Dermis microvascular lymphatic vessel endothelial cell (primary cell): Measurements from ENCODE around the gene RRM2. TPM values are rescaled to one million over a fixed set of nuclear protein-coding genes. Genes with fewer than 3 reads are reported as not detected.
A peak's percentile ranks its signal among the peaks of the same experiment; 100 is the strongest.
"Not testable (repeated sequence)": the region's sequence is repeated elsewhere in the genome, so short reads cannot be mapped to it uniquely, and the experiment has no call there.

Source experiments
- DNase-seq, 2 donors: peaks; one replicate each; pipeline versions ENCODE4 v3.0.0 to v3.0.0-alpha.2; 2010; ENCODE audit warnings: low read depth in 2 of 2
- total RNA-seq: library from RNA; depleted of rRNA; stranded (reverse); fragments of >200 nt; gene quantifications from 2 replicates; pipeline ENCODE4 v1.2.1, GENCODE V29; 2014

RRM2 gene
- total RNA-seq, 1 donor from 2014 or later = 29.1 TPM

DNA sequence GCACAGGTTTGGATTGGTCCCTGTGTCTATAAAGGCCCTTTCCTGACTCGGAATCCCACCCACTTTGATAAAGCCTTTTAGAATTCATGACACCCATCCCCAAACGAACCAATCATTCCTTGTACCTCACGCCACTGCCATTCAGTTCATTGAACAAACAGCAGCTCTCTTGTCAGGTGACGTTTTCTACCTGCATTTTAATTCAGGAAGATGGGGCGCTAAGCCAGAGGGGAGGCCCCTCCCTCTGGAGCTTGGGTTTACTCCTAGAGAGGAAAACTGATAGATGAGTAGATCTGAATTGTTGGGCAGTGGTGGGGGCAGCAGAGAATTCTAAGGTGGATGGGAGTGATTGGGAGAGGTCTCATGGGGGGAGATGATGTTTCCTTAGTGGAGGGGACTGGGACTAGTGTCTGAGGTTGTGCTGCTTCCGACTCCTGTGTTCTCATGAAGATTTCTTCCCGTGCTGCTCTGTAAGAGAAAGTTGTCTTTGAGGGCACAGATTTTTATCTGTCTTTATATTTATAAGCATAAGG lies 9.6 kb downstream of the RRM2 start:
- DNase-seq = no peak

DNA sequence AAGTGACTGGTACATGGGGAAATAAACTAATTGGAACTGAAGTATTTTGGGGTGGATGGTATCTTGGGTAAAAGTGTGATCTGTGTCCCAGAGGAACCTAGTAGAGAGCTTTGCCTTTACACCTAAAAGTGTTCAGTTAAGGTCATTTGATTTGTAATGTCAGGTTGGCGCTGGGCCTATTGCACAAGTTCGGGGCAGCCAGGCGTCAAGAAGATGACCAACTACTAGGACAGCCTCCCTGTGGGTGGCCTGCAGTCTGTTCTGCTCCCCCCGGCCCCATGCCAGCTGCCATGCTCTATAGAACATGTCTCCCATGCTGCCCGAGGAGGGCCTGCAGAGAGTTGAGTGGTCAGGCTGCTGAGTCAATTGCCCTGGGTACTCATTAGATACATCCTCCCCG lies 10.1 kb downstream of the RRM2 start:
- DNase-seq = no peak

DNA sequence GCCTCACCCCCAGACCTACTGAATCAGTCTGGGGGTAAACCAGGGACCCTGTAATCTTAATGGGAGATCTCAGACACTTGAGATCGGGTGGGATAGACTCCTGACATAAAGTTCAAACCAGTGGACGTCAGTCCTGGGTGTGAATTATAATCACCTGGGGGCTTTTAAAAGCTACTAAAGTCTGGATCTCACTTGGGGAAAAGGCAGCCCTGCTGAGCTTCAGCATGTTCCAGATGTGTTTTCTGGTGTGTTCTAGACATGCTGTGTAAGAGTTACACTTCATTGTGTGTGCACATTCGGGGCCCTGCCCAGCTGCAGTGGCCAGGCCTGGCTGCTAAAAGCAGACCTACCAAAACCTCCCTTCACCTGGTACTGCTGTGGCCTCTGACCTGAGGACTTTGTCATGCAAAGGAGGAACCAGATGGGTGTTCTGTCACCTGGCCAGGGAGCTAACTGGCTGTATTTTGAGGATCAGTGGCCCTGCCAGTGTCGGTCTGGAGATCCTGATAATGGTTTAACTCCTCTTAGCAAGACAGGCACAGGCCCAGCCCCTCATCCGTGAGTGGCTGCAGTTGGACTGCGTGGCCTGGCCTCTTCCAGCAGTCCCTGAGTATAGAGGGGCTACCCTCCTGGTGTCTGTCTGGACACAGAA lies 10.6 kb downstream of the RRM2 start:
- no peak for DNase-seq

- no peak for DNase-seq
These were observed 13.0 kb downstream of the RRM2 start for GRCh38 chr2:10135296-10136089.

- DNase-seq = no peak
These were observed 13.8 kb downstream of the RRM2 start for GRCh38 chr2:10136101-10136934.

GRCh38 chr2:10137053-10137843 lies 14.7 kb downstream of the RRM2 start:
- DNase-seq = no peak

- DNase-seq = no peak
These were observed 17.0 kb downstream of the RRM2 start for GRCh38 chr2:10139536-10139935.

DNA sequence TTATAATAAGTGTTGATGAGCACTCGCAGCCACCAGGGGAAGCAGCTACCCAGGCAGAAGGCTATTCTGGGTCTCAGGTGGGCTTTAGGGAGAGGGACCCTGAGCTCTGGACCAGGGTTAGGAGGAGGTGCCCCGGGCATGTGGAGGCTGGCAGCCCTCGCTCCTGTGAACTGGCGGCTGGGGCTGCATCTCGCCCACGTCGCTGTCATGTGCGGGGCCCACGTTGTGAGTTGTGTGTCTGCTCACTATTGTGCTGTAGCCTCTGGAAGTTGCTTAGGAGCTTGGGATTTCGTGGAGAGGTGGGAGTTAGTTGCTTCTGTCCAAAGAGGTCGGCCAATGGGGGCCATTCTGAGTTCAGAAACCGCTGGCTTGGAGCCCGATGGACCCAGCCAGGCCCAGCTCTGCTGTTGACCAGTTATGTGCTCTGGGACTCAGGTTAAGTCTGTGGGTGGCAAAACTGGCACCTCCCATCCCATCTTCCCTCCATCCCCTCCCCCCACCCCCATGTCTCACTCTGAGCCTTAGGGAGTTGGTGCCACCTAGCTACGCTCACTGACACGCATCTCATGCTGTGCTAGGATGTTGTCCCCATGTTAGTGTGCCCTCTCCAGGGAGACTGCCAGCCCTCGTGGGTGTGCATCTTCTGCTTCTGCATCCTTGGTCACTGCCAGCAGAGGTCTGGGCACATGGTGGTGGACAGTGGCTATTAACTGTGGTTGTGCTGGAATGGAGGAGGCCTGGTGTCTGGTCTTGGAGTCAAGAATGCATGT lies 18.5 kb downstream of the RRM2 start:
- DNase-seq = no peak

DNA sequence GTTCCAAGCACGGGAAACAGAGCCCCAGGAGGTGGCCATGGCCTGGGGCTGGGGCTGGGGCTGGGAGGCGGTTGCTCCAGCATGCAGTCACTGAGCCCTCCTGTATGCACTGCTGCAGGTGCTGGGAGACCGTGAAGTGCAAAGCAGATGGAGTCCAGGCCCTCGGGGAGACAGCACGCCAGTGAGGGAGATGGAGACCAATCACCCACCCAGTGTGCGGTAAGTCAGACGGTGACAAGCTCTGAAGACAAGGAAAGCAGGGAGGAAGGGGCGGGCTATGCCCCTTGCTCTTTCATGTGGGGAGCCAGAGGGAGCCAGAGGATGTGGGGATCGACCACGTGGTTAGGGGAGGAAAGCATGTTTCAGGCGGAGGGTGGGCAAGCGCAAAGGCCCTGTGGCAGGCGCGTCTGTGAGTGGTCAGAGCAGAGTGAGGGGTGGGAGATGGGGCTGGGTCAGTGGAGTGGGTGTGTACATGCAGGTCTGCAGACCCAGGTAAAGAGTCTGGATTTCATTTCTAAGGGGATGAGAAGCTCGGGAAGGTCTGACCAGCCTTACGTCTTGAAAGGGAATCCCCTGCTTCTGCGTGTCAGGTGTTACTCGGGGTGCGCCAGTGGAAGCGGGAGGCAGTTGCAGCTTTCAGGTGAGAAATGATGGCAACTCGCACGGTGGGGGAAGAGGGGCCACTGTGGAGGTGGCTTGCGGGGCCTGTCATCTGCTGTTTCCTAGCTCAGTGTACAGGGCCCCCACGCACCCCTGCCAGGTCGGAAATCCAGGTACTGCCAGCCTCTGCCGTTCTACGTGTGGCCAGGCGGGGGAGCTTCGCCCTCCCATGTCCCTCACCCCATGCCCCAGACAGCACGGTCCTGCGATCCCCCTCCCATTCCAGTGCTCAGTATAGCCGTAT lies 19.4 kb downstream of the RRM2 start:
- DNase-seq = peak in 1 of 2 donors; percentile 56

GRCh38 chr2:10142640-10142965 lies 20.1 kb downstream of the RRM2 start:
- no peak for DNase-seq

DNA sequence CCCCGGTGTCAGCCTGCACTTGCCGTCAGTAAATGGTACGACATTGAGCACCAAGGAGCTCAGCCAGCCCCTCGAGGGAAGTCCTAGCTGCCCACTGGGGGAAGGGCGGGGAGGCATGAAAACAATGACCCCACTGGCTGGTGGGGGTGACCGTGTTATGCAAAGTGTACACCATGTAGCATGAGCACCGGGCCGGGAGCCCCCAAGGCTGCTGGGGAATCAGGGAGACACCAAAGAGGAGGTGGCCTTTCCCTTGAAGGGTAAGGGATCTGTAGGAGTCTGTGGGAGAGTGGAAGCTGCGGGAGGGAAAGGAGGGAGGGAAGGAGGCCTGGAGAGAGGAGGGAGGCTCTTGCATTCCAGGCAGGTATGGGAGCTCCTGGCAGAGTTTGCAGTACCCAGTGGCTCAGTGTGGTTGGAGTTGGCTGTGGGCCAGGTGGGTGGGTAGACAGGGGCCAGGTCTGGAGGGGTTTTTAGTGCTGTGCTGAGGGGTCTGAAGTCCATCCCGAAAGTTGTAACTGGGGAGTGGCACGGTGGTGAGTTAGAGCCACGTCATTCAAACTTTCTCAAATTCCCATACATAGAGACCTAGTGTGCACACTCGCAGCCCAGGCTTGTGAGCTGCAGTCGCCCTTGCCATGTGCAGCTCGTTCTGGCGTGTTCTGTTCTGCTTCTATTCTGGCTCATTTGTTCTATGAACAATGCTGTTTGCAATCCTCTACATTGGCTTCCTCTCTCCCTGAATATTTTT lies 22.4 kb downstream of the RRM2 start:
- no peak for DNase-seq

- DNase-seq = no peak
These were observed 23.2 kb downstream of the RRM2 start for GRCh38 chr2:10145519-10146357.

DNA sequence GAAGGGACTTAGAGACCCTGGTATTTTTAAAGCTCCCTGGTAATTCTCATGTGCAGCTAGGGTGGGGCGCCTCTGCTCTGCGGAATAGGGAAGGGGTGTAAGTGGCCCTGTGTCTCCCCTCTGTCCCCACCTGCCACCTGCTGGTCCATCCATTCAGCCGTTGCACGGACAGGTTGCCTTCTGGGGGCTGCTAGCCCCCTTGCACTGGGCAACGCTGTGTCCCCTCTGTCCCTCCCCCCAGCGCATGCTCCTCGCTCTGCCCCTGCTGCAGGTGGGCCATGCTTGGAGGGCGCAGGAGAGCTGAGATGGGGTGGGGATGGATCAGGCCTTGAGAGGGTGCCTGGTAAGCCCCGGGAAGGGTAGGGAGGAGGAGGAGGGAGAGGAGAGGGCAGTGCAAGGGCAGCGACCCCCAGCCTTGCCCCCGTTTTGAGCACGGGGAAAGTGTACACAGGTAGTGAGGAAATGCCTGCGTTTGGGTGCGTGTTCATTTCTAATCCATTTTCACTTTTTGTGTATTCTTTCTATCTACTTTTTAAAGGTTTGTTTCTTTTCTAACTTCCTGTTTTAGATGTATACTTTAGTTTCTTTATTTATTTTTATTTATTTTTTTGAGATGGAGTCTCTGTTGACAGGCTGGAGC lies 23.9 kb downstream of the RRM2 start:
- no peak for DNase-seq

- not testable (repeated sequence) for DNase-seq
These were observed 24.6 kb downstream of the RRM2 start for GRCh38 chr2:10147050-10147660.

DNA sequence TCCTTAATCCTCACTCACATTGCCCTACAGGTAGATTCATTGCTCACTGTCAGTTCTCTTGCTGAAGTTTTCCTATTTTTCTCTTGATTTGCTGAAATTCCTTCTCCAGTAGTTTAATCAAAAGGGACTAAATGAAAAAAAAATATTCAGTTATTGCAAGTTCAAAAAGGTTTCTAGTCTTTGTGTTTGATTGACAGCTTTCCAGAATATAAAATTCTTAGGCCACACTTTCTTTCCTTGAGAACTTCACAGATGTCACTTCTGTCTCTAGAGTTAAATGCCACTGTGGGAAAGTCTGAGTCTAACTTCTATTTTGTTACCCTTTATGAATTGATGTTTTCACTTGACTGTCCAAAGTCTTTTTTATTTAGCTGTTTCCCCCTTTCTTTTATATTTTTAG lies 25.7 kb downstream of the RRM2 start:
- DNase-seq = no peak

DNA sequence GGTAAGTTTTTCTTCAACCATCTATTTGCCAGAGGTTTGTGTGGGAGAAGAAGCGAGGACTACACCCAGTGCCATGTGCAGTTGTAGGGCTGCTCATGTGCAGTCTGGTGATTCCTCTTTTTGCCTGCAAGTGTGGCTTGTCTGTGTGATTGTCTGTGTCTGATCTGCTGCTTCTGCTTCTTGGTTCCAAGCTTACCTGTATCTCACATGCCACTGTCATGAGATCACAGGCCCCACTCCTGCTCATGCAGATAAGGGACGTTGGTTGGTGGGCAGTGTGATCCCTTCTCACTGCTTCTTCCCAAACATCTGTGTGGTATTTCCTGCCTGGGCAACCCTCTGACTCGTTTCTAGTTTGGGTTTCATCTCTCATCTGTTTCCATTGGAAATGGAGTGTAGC lies 27.1 kb downstream of the RRM2 start:
- DNase-seq = no peak

- no peak for DNase-seq
These were observed 27.9 kb downstream of the RRM2 start for GRCh38 chr2:10150436-10150835.
